RWPE1 (cell line): ENCODE data around the gene AGRP.

Experiments used
- CTCF ChIA-PET: fragments of 350-600 bp; sonication (Branson Sonifier 250); formaldehyde crosslinking; extraction: SDS; loops from one replicate; lab custom pipeline; 2021; lab: Yijun Ruan, JAX
- POLR2A ChIA-PET: fragments of 400-600 bp; formaldehyde crosslinking; extraction: SDS; loops from one replicate; lab custom pipeline; 2020; ENCODE audit warnings: antibody characterized with exemption; ENCODE audit not compliant: low non-redundant PET; lab: Yijun Ruan, JAX
- DNase-seq: peaks from one replicate; pipeline ENCODE4 v3.0.0; 2012; ENCODE audit warnings: low spot score
- H3K27ac ChIP-seq: fragments of 450-650 bp; 2 replicates; pipeline ENCODE4 v1.5.1; 2017
- TF ChIP-seq, protein P1 (sequence below): fragments of 450-650 bp; conservative IDR thresholded peaks from 2 replicates; pipeline ENCODE4 v1.5.1; 2017; ENCODE audit warnings: low read depth, mild to moderate bottlenecking

AGRP gene

DNA sequence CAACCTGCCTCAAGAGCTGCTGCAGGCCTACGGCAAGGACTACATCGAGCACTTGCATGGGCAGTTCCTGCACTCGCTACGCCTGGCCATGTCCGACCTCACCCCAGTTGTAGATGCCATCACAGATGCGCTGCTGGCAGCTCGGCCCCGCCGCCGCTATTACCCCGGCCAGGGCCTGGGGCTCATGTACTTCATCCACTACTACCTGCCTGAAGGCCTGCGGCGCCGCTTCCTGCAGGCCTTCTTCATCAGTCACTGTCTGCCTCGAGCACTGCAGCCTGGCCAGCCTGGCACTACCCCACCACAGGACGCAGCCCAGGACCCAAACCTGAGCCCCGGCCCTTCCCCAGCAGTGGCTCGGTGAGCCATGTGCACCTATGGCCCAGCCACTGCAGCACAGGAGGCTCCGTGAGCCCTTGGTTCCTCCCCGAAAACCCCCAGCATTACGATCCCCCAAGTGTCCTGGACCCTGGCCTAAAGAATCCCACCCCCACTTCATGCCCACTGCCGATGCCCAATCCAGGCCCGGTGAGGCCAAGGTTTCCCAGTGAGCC lies 46.6 kb downstream of the AGRP start:
- H3K27ac ChIP-seq: no peak overlapping the region; the same call in 1 of the 2 replicates
- POLR2A ChIA-PET: interaction anchor here (0.5 kb wide), 1 partner anchor 376 kb away, joined by 3 read pairs; no protein-coding TSS in a partner anchor
- TF ChIP-seq, protein P1, sequence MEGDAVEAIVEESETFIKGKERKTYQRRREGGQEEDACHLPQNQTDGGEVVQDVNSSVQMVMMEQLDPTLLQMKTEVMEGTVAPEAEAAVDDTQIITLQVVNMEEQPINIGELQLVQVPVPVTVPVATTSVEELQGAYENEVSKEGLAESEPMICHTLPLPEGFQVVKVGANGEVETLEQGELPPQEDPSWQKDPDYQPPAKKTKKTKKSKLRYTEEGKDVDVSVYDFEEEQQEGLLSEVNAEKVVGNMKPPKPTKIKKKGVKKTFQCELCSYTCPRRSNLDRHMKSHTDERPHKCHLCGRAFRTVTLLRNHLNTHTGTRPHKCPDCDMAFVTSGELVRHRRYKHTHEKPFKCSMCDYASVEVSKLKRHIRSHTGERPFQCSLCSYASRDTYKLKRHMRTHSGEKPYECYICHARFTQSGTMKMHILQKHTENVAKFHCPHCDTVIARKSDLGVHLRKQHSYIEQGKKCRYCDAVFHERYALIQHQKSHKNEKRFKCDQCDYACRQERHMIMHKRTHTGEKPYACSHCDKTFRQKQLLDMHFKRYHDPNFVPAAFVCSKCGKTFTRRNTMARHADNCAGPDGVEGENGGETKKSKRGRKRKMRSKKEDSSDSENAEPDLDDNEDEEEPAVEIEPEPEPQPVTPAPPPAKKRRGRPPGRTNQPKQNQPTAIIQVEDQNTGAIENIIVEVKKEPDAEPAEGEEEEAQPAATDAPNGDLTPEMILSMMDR: no peak
- no peak for DNase-seq
- CTCF ChIA-PET: interaction anchor here (0.6 kb wide), 1 partner anchor 176 kb away, joined by 3 read pairs; no protein-coding TSS in a partner anchor

DNA sequence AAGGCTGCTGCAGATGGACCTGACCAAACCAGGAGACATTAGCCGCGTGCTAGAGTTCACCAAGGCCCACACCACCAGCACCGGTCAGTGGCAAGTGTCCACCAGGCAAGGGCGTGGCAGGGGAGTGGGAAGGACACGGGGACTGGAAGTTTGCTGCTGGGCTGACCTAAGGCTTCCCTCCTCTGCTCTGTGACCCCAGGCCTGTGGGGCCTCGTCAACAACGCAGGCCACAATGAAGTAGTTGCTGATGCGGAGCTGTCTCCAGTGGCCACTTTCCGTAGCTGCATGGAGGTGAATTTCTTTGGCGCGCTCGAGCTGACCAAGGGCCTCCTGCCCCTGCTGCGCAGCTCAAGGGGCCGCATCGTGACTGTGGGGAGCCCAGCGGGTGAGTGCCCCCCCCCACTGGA lies 47.6 kb downstream of the AGRP start:
- CTCF ChIA-PET: interaction anchor here (0.6 to 0.7 kb wide), 2 partner anchors 54 to 98 kb away, joined by 3 to 4 read pairs; no protein-coding TSS in a partner anchor
- POLR2A ChIA-PET: interaction anchor here (0.5 to 0.6 kb wide), 2 partner anchors 57 to 377 kb away, joined by 3 read pairs; no protein-coding TSS in a partner anchor
- DNase-seq: no peak
- H3K27ac ChIP-seq: no peak overlapping the region
- TF ChIP-seq, protein P1: no peak

GRCh38 chr16:67433131-67433719 lies 50.1 kb downstream of the AGRP start:
- no peak for DNase-seq
- TF ChIP-seq, protein P1: no peak
- H3K27ac ChIP-seq: no peak overlapping the region
- CTCF ChIA-PET: no interaction called here
- POLR2A ChIA-PET: interaction anchor here (0.5 to 0.7 kb wide), 3 partner anchors 20 to 200 kb away, joined by 3 to 4 read pairs (median 3); no protein-coding TSS in a partner anchor
